HG03108 (cell line): ENCODE data around the gene TMPRSS11B.
"Not testable (repeated sequence)": the region's sequence is repeated elsewhere in the genome, so short reads cannot be mapped to it uniquely, and the experiment has no call there.

Experiments
- ATAC-seq: cut with Tn5 transposase; IDR thresholded peaks from one replicate; pipeline ENCODE4 v1.9.1; 2021; ENCODE audit warnings: moderate library complexity; ENCODE audit not compliant: unreplicated experiment

Gene TMPRSS11B

GRCh38 chr4:68228568-68228967 is 16.9 kb downstream of the TMPRSS11B start:
- no peak for ATAC-seq

GRCh38 chr4:68218044-68218443 is 27.4 kb downstream of the TMPRSS11B start:
- no peak for ATAC-seq

- no peak for ATAC-seq
These were observed 29.0 kb downstream of the TMPRSS11B start for GRCh38 chr4:68216501-68216900.

- no peak for ATAC-seq
These were observed 36.5 kb downstream of the TMPRSS11B start for GRCh38 chr4:68209003-68209402.

GRCh38 chr4:68194305-68194704 is 51.2 kb downstream of the TMPRSS11B start:
- not testable (repeated sequence) for ATAC-seq

- ATAC-seq: no peak
These were observed 52.3 kb downstream of the TMPRSS11B start for GRCh38 chr4:68193194-68193593.

GRCh38 chr4:68187145-68187544 is 58.3 kb downstream of the TMPRSS11B start:
- ATAC-seq: no peak

GRCh38 chr4:68184923-68185322 is 60.6 kb downstream of the TMPRSS11B start:
- ATAC-seq: no peak

GRCh38 chr4:68183417-68183816 is 62.1 kb downstream of the TMPRSS11B start:
- no peak for ATAC-seq

- ATAC-seq: no peak
These were observed 63.1 kb downstream of the TMPRSS11B start for GRCh38 chr4:68182382-68182820.

GRCh38 chr4:68180849-68181526 is 64.5 kb downstream of the TMPRSS11B start:
- no peak for ATAC-seq

GRCh38 chr4:68176904-68177303 is 68.6 kb downstream of the TMPRSS11B start:
- ATAC-seq: no peak
